ENCODE results near the gene MAD1L1.

MAD1L1 gene

GRCh38 chr7:2257651-2258050 is 24.9 kb upstream of the MAD1L1 start:
- no peak for DNase-seq

- no peak for DNase-seq
These were observed 24.4 kb upstream of the MAD1L1 start for GRCh38 chr7:2257046-2257551.

- no peak for DNase-seq
These were observed 23.7 kb upstream of the MAD1L1 start for GRCh38 chr7:2256306-2257045.

- DNase-seq = no peak
These were observed 22.7 kb upstream of the MAD1L1 start for GRCh38 chr7:2255145-2256139.

GRCh38 chr7:2254429-2255144 is 21.8 kb upstream of the MAD1L1 start:
- DNase-seq = no peak

GRCh38 chr7:2253525-2254244 is 20.9 kb upstream of the MAD1L1 start:
- no peak for DNase-seq

DNA sequence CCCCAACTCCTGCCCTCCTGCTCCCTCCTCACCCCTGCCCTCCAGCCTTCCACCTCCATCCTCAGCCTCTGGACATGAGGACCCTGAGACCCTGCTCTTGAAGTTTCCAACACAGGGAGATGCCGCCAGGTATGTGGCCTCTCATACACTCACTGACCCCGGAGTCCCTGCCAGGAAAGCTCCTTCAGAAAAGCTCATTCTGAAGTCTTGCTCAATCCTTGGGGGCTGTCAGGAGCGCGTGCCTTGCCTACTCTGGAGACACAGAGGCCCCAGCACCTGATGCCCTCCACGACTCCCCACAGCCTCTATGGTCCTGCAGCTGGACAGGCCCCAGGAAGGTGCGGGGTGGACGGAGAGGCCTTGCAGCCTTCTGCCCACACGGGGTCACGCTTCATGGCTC is 20.3 kb upstream of the MAD1L1 start:
- DNase-seq = no peak

- no peak for DNase-seq
These were observed 19.4 kb upstream of the MAD1L1 start for GRCh38 chr7:2251841-2252771.

DNA sequence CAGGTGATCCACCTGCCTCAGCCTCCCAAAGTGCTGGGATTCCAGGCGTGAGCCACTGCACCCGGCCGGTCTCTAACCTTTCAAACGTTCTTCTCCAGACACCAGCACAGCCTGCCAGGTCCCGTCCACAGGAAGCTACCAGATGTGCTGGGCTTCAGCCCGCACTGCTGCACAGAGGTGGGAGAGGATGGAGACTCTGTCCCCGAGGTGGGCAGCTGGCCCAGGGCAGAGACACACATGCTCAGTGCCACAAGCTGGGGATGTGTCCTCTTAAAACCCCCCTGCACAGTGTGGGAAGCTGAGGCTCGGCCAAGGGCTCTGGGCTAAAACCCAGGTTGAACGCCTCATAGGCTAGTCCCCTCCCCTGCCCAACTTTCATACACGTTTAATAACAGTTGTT is 18.6 kb upstream of the MAD1L1 start:
- no peak for DNase-seq

DNA sequence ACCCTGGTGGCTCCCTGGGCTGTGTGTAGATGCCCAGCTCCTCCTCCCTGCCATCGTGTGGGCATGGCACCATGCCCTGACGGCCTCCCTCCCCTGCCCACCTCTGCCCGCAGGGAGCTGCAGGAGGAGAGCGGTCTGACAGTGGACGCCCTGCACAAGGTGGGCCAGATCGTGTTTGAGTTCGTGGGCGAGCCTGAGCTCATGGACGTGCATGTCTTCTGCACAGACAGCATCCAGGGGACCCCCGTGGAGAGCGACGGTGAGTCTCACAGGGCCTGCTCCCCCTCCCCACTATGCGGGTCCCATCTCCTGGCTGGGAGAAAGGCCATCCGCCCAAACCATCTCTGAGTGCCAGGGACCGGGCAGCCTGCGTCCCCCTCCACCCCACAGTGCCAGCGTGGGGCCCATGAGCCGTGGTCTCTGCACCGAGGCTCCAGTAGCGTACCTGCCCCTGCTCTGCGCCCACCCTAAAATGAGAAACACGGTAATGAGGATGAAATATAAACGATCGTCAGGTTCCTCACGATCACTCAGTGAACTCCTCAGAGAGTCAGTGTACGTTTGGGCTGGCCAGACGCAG is 17.1 kb upstream of the MAD1L1 start:
- DNase-seq = no peak

- no peak for DNase-seq
These were observed 16.4 kb upstream of the MAD1L1 start for GRCh38 chr7:2248984-2249694.

DNA sequence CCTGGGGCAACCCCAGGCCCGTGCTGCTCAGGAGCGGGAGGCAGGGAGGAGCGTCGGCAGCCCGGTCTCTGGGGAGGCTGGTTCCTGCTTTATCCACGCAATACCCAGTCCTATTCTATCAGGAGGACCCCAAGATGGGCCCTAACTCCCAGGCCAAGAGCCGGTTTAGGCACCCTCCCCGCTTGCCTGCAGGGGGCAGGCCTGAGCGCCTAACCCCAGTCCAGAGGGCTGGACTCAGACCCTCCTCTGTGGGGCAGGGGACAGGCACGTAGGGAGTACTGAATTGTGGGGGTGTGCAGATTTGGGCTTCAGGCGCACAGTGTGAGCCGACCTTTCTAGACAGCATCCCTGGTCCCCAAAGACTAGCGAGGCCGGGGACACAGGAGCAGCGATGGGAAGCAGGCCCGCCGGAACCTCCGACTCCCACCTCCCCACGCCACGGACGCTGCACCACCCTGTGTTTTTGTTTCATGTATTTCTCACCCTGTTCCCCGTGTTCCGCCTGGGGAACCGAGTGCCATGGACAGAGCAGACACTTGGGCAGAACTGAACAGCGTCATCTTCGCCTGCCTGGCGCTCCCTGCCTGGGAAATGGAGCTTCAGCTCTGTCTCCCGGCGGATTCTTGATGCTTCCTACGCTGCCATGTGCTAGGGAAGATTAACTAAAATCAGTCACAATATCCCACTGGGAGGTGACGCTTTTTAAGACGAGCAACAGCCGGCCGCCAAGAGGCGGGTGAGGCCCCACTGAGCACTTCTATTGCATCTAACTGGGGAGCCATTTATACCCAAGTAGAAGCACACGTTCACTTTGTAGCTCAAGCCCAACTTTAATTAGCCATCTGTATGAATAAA is 14.6 kb upstream of the MAD1L1 start:
- no peak for DNase-seq

- no peak for DNase-seq
These were observed 13.3 kb upstream of the MAD1L1 start for GRCh38 chr7:2245883-2246675.

- DNase-seq = no peak
These were observed 11.8 kb upstream of the MAD1L1 start for GRCh38 chr7:2244404-2244995.

GRCh38 chr7:2243458-2243857 is 10.7 kb upstream of the MAD1L1 start:
- no peak for DNase-seq

- no peak for DNase-seq
These were observed 10.0 kb upstream of the MAD1L1 start for GRCh38 chr7:2242541-2243429.

Measured in NCI-H1417 treated with DMSO at 0.1 percent for 48 hours (cell line).